Renal cortical epithelial cell (primary cell): Measurements from ENCODE around the gene ACACA. TPM values are rescaled to one million over a fixed set of nuclear protein-coding genes. Genes with fewer than 3 reads are reported as not detected.

Experiments
- DNase-seq: peaks from one replicate; pipeline ENCODE4 v3.0.0-alpha.2; 2011; ENCODE audit warnings: low read depth
- total RNA-seq: library from RNA; depleted of rRNA; stranded (reverse); fragments of >200 nt; gene quantifications from 2 replicates; pipeline ENCODE4 v1.2.3, GENCODE V29; 2014

ACACA gene
- total RNA-seq, 1 donor from 2014 or later: 77.5 TPM

GRCh38 chr17:37344519-37344918, 62.1 kb downstream of the ACACA start:
- no peak for DNase-seq

GRCh38 chr17:37342589-37342988, 64.0 kb downstream of the ACACA start:
- DNase-seq: no peak

- DNase-seq: no peak
These were observed 65.8 kb downstream of the ACACA start for GRCh38 chr17:37340804-37341203.

- DNase-seq: peak; percentile 24
These were observed 67.3 kb downstream of the ACACA start for GRCh38 chr17:37339321-37339720.

DNA sequence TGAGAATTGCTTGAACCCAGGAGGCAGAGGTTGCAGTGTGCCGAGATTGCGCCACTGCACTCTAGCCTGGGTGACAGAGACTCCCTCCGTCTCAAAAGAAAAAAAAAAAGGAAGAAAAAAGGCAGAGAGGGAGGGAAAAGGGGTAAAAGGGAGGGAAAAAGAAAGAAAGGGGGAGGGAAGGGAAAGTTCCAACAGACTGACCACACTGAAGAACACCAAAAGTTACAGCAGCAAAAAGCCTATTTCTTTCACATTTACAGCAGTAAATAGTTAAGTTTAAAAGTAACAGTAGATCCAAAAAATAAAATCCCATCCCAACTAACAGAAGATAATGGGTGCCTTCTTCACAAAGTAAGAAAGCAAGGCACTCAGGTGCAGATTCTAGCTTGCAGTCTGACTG, 67.8 kb downstream of the ACACA start:
- DNase-seq: no peak

DNA sequence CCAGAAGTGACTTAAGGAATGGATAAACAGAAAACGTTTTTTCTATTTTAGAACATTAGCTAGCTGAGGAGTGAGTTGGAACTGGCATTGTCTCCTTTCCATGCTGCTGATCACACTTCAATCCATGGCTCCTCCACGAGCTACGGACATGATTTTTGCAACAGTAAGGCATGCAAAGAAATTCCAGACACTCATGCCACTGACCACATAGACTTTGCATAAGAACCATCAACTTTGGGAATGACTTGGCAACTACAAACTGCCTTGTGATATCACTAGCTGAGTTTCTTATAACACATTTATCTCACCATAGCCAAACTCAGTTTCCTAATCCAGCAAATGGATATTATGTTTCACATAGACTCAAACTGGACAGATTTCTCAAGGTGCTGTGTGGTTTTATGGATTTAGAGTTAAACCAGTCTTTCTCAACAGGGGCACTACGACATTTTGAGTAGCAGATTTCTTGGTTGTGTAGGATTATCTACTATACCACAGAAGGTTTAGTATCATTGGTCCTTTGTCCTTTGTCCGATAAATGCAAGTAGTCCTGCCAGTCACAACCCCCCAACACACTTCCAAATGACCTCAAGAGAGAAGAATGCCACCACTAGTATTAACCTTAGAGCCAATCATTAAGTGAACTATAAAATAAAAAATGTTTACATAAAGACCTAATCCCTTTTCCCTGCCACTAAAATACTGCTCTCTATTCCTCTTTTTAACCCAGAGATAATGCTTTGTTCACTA, 79.1 kb downstream of the ACACA start:
- peak; percentile 94 for DNase-seq

DNA sequence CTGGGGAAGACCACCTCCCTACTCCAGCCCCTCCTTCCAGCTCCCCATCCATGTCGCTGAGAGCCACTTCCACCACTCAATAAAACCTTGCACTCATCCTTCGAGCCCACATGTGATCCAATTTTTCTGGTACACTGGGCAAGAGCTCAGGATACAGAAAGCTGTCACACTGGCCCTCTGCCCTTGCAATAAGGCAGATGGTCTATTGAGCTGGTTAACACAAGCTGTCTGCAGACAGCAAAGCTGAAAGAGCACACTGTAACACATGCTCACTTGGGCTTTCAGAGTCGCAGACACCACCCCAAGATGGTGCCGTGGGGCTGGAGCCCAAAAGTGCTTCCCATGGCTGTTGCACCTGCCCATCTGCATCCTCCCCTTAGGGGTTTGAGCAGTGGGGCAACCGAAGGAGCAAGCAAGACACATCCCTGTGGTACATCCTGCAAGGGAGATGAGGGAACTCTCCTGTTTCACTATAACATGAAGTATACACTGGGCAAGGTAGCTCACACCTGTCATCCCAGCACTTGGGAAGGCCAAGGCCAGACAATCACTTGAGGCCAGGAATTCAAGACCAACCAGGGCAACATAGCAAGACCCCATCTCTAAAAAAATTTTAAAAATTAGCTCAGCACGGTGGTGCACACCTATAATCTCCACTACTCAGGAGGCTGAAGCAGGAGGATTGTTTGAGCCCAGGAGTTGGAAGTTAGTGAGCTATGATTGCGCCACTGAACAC, 83.6 kb downstream of the ACACA start:
- no peak for DNase-seq

DNA sequence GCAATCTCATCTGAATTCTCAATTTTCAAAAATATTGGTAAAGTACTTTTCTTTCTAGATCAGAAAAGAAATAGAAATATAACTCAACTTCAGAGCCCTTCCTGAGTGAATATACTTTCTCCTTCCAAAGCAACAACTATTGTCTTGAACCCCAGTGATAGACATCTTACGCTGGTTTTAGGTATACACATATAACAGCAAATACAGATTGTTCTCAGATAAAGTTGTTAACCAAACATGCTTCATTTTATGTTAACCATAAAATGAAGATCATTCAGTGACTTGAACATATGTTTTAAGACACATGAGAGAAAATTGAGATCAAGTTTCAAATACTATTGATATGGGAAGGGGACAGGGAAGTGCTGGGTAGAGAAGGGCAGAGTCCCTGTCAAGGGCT, 84.5 kb downstream of the ACACA start:
- no peak for DNase-seq

DNA sequence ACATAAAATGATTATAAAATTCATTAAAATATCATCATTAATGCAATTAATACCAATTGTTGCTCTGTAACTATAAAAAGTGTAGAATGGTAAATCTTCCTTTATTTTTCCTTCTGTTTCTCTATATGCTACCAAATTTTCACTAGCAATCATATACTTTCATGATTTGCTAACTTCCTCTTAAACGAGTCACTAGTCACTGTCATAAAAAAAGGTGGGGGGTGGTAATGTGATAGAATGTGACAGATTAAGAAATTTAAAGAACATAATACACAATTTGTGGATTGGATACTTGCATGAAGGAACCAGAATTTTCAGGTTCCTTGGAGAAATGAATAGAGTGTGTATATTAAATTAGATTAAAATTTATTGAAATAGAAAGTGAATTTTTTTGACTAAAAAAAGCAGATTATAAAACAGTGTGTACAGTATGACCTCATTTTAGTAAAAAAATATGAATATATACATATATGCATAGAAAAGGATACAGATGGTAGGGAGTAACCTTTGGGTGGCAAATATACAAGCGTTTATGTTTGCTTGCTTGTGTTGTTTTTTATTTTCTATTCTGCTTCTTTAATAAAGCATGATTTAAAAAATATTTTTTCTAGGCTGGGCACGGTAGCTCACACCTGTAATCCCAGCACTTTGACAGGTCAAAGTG, 87.6 kb downstream of the ACACA start:
- no peak for DNase-seq

- DNase-seq: no peak
These were observed 88.8 kb downstream of the ACACA start for GRCh38 chr17:37317867-37318266.

- no peak for DNase-seq
These were observed 91.0 kb downstream of the ACACA start for GRCh38 chr17:37315601-37316000.

DNA sequence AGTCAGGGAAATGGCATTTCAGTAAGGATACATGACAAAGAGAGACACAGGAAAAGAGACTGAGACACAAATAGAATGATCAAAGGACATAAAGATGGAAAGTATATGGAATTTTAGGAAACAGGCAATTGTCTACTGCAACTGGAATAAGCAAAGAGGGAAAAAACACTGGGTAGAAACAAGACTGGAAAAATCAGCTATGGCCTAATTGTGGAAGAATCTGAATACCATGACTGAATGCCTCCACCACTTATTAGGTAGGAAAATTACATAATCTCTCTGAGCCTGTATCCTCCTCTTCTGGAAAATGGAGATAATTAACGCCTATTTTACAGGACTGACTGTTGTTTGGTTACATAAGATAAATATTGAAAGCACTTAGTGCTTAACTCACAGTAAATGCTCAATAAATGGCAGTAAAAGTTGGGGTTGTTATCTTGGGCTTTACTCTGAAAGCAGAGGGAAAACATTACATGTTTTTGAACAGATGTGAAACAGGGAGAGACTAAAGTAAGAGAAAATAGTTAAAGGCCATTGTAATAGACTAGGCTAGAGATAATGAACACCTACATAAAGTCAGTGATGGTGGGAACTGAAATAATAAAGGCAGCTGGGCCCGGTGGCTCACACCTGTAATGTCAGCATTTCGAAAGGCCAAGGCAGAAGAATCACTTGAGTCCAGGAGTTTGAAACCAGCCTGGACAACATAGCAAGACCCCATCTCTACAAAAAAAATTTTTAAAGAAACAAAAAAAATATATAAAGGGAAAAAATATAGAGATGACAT, 94.3 kb downstream of the ACACA start:
- DNase-seq: no peak

- DNase-seq: peak; percentile 61
These were observed 95.7 kb downstream of the ACACA start for GRCh38 chr17:37310940-37311339.

DNA sequence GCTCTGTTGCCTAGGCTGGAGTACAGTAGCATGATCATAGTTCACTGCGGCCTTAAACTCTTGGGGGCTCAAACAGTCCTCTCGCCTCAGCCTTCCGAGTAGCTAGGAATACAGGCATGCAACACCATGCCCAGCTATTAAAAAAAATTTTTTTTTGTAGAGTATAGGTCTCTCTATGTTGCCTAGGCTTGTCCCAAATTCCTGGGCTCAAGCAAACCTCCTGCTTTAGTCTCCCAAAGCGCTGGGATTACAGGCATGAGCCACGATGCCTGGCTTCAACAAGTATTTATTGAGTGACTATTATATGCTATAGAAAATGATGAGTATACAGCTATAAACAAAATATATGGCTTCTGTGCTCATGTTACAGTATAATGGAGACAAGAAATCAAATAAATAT, 97.6 kb downstream of the ACACA start:
- DNase-seq: no peak

DNA sequence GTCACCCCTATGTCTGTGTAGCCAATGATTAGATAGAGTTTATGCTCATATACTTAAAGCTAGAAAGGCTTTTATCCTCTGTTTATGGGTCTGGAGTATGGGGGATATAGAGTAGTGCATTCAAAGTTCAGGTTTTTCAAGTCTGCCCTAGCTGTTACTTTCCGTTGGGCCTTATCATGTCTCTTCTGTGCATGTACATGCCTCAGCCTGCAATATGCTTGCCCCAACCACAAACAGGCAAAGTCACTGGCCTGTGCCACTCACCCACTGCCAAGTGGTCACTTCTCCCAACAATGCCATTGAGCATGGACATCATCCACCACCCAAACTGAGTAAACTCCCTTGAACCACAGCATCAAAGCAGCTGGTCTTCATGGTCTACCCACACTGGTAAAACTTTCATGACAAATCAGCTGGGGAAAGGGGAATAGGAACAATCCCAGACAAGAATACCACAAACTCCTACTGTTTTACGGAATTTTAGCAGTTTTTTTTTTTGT, 101.2 kb downstream of the ACACA start:
- no peak for DNase-seq

DNA sequence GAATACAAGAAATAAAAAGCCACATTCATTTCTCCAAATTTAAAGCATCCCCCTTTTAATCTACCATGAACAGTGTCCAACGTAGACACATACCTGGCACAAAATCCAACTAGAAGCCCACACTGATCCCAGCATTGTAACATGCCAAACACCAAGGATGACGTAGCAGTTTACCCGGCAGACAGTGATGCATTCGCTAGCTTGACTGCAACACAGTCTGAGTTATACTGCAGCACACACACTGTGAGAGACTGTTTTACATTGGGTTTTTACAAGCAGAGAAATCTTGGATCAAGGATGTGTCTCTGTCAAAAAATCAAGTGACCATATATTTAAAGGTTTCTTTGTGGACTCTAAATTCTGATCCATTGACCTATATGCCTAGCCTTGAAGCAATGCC, 105.3 kb downstream of the ACACA start:
- peak; percentile 30 for DNase-seq

DNA sequence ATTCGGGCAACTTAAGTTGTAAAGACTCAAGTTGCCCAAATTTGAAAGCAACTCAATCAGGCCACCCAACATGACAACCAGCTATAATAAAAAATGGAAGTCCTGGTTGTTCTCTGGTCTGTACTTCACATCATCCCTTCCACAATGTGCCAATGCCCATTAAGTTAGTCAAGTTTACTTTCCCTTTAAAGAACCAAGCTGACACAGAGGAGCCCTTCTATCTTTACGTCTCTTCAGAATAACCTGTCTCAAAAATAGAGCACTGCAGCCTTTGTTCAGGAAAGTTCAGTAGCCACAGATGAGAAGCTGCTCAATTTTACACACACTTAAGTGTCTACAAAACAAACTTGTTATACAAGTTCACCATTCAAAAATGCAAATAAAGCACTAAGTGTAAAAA, 106.0 kb downstream of the ACACA start:
- DNase-seq: no peak

GRCh38 chr17:37299257-37299980, 107.2 kb downstream of the ACACA start:
- DNase-seq: peak; percentile 44

- DNase-seq: no peak
These were observed 110.7 kb downstream of the ACACA start for GRCh38 chr17:37295888-37296287.

DNA sequence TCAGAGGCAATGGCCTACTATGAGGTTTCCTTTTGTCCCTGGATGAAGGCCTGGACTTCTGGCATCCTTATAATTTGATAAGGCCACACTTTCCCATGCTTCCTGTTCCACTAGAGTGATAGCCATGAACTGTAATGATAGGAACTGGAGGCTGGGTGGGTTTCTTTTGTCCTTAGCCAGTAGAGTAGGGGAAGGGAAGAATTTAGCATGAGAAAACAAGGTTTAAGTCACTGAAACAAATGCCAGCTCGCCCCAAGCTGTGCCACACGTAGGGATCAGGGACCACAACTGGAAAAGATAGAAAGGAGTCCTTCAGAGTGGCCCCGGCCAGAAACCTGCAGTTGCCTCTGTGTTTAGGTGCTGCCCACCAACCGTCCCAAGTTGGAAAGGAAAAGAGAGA, 111.7 kb downstream of the ACACA start:
- DNase-seq: no peak

DNA sequence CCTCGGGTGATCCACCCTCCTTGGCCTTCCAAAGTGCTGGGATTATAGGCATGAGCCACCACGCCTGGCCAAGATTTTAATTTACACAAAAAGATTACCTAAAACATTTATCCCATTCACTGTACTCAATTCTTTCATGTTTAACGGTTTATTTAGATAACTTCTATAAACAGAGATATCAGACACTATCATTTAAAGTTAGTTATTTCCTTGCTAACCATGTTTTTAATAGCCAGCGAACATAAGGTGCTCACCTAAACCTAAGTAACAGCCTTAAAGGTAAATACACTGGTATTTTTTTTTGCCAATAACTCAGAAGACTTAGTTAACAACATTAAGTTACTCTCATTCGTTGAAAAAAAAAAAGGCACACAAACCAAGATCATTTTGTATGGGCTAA, 112.9 kb downstream of the ACACA start:
- DNase-seq: no peak
